ENCODE data around the gene RAB8B. TPM values are rescaled to one million over a fixed set of nuclear protein-coding genes. Genes with fewer than 3 reads are reported as not detected.

The RAB8B gene
- total and polyA plus RNA-seq, 2 of the 13 experiments (the other 11 are each of a cell fraction or from before 2014, with no cell fraction given) = 6.8 to 14.2 TPM

DNA sequence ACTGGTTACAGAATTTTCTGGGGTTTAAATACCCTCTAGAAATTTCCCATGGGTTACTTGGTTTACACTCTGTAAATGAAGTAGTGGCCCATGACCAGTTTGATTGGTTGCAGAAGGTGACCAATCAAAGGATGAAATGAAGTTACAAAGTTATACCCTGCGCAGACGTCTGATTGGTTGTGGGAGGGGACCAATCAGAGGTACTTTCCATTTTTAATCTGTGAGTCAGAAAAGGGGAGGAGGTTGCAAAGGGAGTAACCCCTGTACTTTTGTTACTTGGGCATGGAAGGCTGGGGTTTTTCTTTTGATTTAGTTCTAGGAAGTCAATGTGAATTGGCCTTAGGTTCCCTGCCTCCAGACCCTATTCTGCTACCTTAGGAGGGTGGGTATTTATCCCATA, 69.3 kb downstream of the RAB8B start:
- CTCF ChIA-PET (ENCODE audit: low intra/inter-chr PET ratio, low total read pairs) = no interaction called here
- no peak for ATAC-seq

DNA sequence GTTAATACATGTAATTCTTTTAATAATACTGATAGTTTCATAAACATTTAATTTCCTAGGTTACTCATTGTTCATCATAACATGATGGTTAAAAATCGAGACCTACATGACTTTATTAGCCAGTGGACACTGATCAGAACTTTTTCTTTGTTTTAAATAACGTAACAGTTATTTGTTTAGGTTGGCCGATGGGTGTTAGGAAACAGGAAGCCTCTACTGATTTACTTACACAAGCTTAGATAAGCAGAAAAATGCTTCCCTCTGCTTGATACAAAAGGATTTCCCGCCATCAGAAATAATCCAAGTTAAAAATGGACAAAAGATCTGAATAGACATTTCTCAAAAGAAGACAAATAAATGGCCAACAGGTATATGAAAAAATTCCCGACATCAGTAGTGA, 71.4 kb downstream of the RAB8B start:
- no peak for FAIRE-seq
- CTCF ChIA-PET (ENCODE audit: low intra/inter-chr PET ratio, low total read pairs) = no interaction called here
- intact Hi-C loops (cut with micrococcal nuclease; ENCODE audit: unreplicated experiment) (loop anchor here (10.0 kb wide), 1 partner anchor 46 kb away; no protein-coding TSS in a partner anchor), in situ Hi-C loops (cut with HindIII; ENCODE audit: extremely low pct_ligation_motif_present, low pct_unique_long_range_greater_than_20kb) (no loop called here)
- H3K4me1 ChIP-seq (ENCODE audit: insufficient read depth, low read length) = peaks cover 60% of the 10 kb centered on the region
- no peaks in the 10 kb centered on the region for H3K79me2 ChIP-seq (ENCODE audit: insufficient read depth, low read length)
- no peaks in the 10 kb centered on the region for H4K20me1 ChIP-seq (ENCODE audit: insufficient read depth, low read length)
- no peak overlapping the region for H2AFZ ChIP-seq (ENCODE audit: low read length)
- no TSS peak for BruUV-seq (replicated peaks)
- no peak for ATAC-seq
- WGBS (ENCODE audit: low lambda C conversion rate) = 54% methylated on average over 5 of the region's 5 CpGs
- no peak overlapping the region for H3K27ac ChIP-seq (ENCODE audit: extremely low read length, insufficient read depth, low read length)
- H3K27me3 ChIP-seq (ENCODE audit: control insufficient read depth in 1 of 2, insufficient read depth in 2 of 2, low read length in 2 of 2) = no peaks in the 10 kb centered on the region
- H3K4me2 ChIP-seq (ENCODE audit: low read depth, low read length) = no peak overlapping the region
- TF ChIP-seq NFATC3 (CRISPR knock-in tag; IDR thresholded peaks at IDR 0.05) = no peak
- TF ChIP-seq ZSCAN12 (CRISPR knock-in tag; IDR thresholded peaks at IDR 0.05) = no peak
- TF ChIP-seq NFIC (IDR thresholded peaks at IDR 0.05; ENCODE audit: low read length) = peak; percentile 35; the same call in 1 of the 2 replicates
- no peak for TF ChIP-seq ZNF329 (CRISPR knock-in tag; IDR thresholded peaks at IDR 0.05; ENCODE audit: low read depth)
- no peak for TF ChIP-seq FOXC1 (CRISPR knock-in tag; IDR thresholded peaks at IDR 0.05; ENCODE audit: borderline replicate concordance)
- TF ChIP-seq U2AF1 (optimal IDR thresholded peaks at IDR 0.05; ENCODE audit: low read depth, low read length) = no peak
- POLR2A ChIA-PET = interaction anchor here (2.0 kb wide), 1 partner anchor 103 kb away, joined by 6 read pairs; the partner anchor contains the start of gene RPS27L
- no peaks in the 10 kb centered on the region for H3K9me3 ChIP-seq (ENCODE audit: low read length)
- no peak overlapping the region for H3K4me3 ChIP-seq (replicated peaks in 1 of 3; ENCODE audit: insufficient read depth in 1 of 3, low read depth in 2 of 3, low read length in 3 of 3)
- no peak overlapping the region for H3K9ac ChIP-seq (ENCODE audit: insufficient read depth, low read depth, low read length)
- H3K36me3 ChIP-seq (replicated peaks in 1 of 2; ENCODE audit: control insufficient read depth in 1 of 2, insufficient read depth in 2 of 2, low read length in 2 of 2) = peaks cover 0 to 4% of the 10 kb centered on the region in 2 experiments; a peak in 2 of 5 replicates
- DNase-seq (ENCODE audit: low spot score) = peak; percentile 58

More for the DNA sequence above, 69.3 kb downstream of the RAB8B start:
- Histone ChIP-seq H3K4me1 (ENCODE audit: insufficient read depth, low read length) (peaks cover 43% of the 10 kb centered on the region), H3K9me3 (ENCODE audit: low read length) (no peaks in the 10 kb centered on the region), H4K20me1 (ENCODE audit: insufficient read depth, low read length) (no peaks in the 10 kb centered on the region), H3K79me2 (ENCODE audit: insufficient read depth, low read length) (no peaks in the 10 kb centered on the region), H3K4me2 (ENCODE audit: low read depth, low read length) (no peak overlapping the region), H3K9ac (ENCODE audit: insufficient read depth, low read depth, low read length) (no peak overlapping the region), H3K4me3 (replicated peaks in 1 of 3; ENCODE audit: insufficient read depth in 1 of 3, low read depth in 2 of 3, low read length in 3 of 3) (no peak overlapping the region), H2AFZ (ENCODE audit: low read length) (no peak overlapping the region), H3K27me3 (ENCODE audit: control insufficient read depth in 1 of 2, insufficient read depth in 2 of 2, low read length in 2 of 2) (no peaks in the 10 kb centered on the region), H3K27ac (ENCODE audit: extremely low read length, insufficient read depth, low read length) (no peak overlapping the region), H3K36me3 (replicated peaks in 1 of 2; ENCODE audit: control insufficient read depth in 1 of 2, insufficient read depth in 2 of 2, low read length in 2 of 2) (peaks cover 0 to 4% of the 10 kb centered on the region in 2 experiments; a peak in 2 of 5 replicates)
- TF ChIP-seq REXO4 (CRISPR knock-in tag; IDR thresholded peaks at IDR 0.05; ENCODE audit: borderline replicate concordance) (no peak), NONO (IDR thresholded peaks at IDR 0.05) (no peak), NONO (CRISPR knock-in tag; conservative IDR thresholded peaks at IDR 0.05) (no peak), ZNF879 (CRISPR knock-in tag; IDR thresholded peaks at IDR 0.05) (no peak), ZMYM3 (CRISPR knock-in tag; IDR thresholded peaks at IDR 0.05) (no peak), KLF16 (CRISPR knock-in tag; IDR thresholded peaks at IDR 0.05) (no peak), KAT2B (IDR thresholded peaks at IDR 0.05; ENCODE audit: borderline replicate concordance, low read depth, low read length) (no peak), AGO1 (IDR thresholded peaks at IDR 0.05; ENCODE audit: low read depth, low read length, poor library complexity, severe bottlenecking) (no peak), SP1 (IDR thresholded peaks at IDR 0.05) (no peak), SP1 (CRISPR knock-in tag; IDR thresholded peaks at IDR 0.05) (no peak), HIVEP1 (CRISPR knock-in tag; IDR thresholded peaks at IDR 0.05) (no peak), FOSL2 (CRISPR knock-in tag; IDR thresholded peaks at IDR 0.05) (no peak), ATM (IDR thresholded peaks at IDR 0.05; ENCODE audit: borderline replicate concordance) (no peak)
- TF ChIP-seq, protein P1, sequence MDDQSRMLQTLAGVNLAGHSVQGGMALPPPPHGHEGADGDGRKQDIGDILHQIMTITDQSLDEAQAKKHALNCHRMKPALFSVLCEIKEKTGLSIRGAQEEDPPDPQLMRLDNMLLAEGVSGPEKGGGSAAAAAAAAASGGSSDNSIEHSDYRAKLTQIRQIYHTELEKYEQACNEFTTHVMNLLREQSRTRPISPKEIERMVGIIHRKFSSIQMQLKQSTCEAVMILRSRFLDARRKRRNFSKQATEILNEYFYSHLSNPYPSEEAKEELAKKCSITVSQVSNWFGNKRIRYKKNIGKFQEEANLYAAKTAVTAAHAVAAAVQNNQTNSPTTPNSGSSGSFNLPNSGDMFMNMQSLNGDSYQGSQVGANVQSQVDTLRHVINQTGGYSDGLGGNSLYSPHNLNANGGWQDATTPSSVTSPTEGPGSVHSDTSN (CRISPR knock-in tag; IDR thresholded peaks at IDR 0.05; ENCODE audit: borderline replicate concordance) = no peak
- no TSS peak for BruUV-seq (replicated peaks)
- 95% methylated on average over 2 of the region's 2 CpGs for WGBS (ENCODE audit: low lambda C conversion rate)
- intact Hi-C loops (cut with micrococcal nuclease; ENCODE audit: unreplicated experiment) = no loop called here
- in situ Hi-C loops (cut with HindIII; ENCODE audit: extremely low pct_ligation_motif_present, low pct_unique_long_range_greater_than_20kb) = no loop called here
- no peak for DNase-seq (ENCODE audit: low spot score)
- POLR2A ChIA-PET = no interaction called here
- FAIRE-seq = no peak

All from HepG2 (cell line).